Subcutaneous abdominal adipose tissue (tissue), 5 donors: ENCODE results near the gene XPO5.
"Not testable (repeated sequence)": the region's sequence is repeated elsewhere in the genome, so short reads cannot be mapped to it uniquely, and the experiment has no call there.

ENCODE experiments used
- H3K27ac ChIP-seq: one replicate; pipeline ENCODE4 v1.7.0; 2013; ENCODE audit warnings: low read depth, mild to moderate bottlenecking, inconsistent platforms, low read length, moderate library complexity
- H3K27me3 ChIP-seq, 5 donors: one replicate each; pipeline ENCODE4 v1.7.0; 2013; ENCODE audit warnings: low read length in 5 of 5, inconsistent platforms in 1 of 5; ENCODE audit not compliant: control insufficient read depth in 5 of 5, insufficient read depth in 4 of 5
- H3K36me3 ChIP-seq, 5 donors: one replicate each; pipeline ENCODE4 v1.7.0; 2013; ENCODE audit warnings: low read length in 5 of 5; ENCODE audit not compliant: control insufficient read depth in 5 of 5, insufficient read depth in 5 of 5
- H3K4me1 ChIP-seq, 5 donors: one replicate each; pipeline ENCODE4 v1.7.0; 2013; ENCODE audit warnings: low read length in 5 of 5, mild to moderate bottlenecking in 3 of 5, moderate library complexity in 1 of 5; ENCODE audit not compliant: control insufficient read depth in 5 of 5, insufficient read depth in 5 of 5
- H3K4me3 ChIP-seq, 5 donors: one replicate each; pipeline ENCODE4 v1.7.0; 2013; ENCODE audit warnings: low read length in 5 of 5, low read depth in 1 of 5
- H3K9ac ChIP-seq, 5 donors: one replicate each; pipeline ENCODE4 v1.7.0; 2013; ENCODE audit warnings: low read length in 5 of 5, mild to moderate bottlenecking in 4 of 5, moderate library complexity in 3 of 5
- H3K9me3 ChIP-seq, 5 donors: one replicate each; pipeline ENCODE4 v1.7.0; 2013; ENCODE audit warnings: low read length in 5 of 5; ENCODE audit not compliant: control insufficient read depth in 5 of 5
- donor health status: healthy.
- donor health status: healthy.
- donor health status: healthy.
- donor health status: healthy.
- donor health status: healthy.

The XPO5 gene

GRCh38 chr6:43502666-43503065 is 73.2 kb downstream of the XPO5 start:
- Histone ChIP-seq H3K27me3 (peaks cover 0 to 8% (median 2%) of the 10 kb centered on the region in 5 donors), H3K36me3 (peaks cover 2 to 80% (median 76%) of the 10 kb centered on the region in 5 donors), H3K4me1 (peaks cover 0 to 32% (median 9%) of the 10 kb centered on the region in 5 donors)

DNA sequence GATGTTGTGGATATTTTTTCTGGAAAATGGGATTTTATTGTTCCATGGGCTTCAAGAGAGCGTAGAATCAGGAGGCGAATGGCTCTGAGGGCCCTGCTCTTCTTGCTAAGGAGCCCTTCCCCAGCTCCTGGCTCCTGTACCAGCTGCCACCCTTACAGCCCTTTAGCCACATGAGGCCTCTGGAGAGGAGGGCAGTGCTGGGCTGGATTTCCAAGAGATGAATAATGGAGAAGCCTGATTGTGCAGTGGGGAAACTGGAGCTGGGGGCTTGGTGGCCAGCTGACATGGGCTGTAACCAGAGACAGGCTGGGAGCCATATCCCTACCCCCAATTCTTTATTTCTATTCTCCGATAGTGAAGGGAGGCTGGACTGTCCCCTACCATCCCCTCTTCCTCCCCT is 74.9 kb downstream of the XPO5 start:
- H3K27ac ChIP-seq, result no peak overlapping the region
- H3K36me3 ChIP-seq, result peaks cover 2 to 87% (median 81%) of the 10 kb centered on the region in 5 donors
- H3K4me1 ChIP-seq, result peaks cover 0 to 26% (median 4%) of the 10 kb centered on the region in 5 donors
- H3K9me3 ChIP-seq, result no peaks in the 10 kb centered on the region
- no peaks in the 10 kb centered on the region for H3K27me3 ChIP-seq
- H3K4me3 ChIP-seq, result no peak overlapping the region
- no peak overlapping the region for H3K9ac ChIP-seq

More at GRCh38 chr6:43502666-43503065, 73.2 kb downstream of the XPO5 start:
- Histone ChIP-seq H3K4me3 (no peak overlapping the region), H3K9me3 (no peaks in the 10 kb centered on the region), H3K27ac (no peak overlapping the region), H3K9ac (no peak overlapping the region)

GRCh38 chr6:43499028-43499815 is 76.6 kb downstream of the XPO5 start:
- H3K4me3 ChIP-seq, result no peak overlapping the region
- peaks cover 2 to 70% (median 64%) of the 10 kb centered on the region in 5 donors for H3K36me3 ChIP-seq
- no peak overlapping the region for H3K27ac ChIP-seq
- peaks cover 0 to 34% (median 4%) of the 10 kb centered on the region in 5 donors for H3K4me1 ChIP-seq
- no peak overlapping the region for H3K9ac ChIP-seq
- no peaks in the 10 kb centered on the region for H3K9me3 ChIP-seq
- no peaks in the 10 kb centered on the region for H3K27me3 ChIP-seq

GRCh38 chr6:43498291-43498690 is 77.5 kb downstream of the XPO5 start:
- not testable (repeated sequence) for H3K27ac ChIP-seq, H3K4me3 ChIP-seq, H3K27me3 ChIP-seq, H3K9ac ChIP-seq, H3K9me3 ChIP-seq
- peaks cover 2 to 62% (median 58%) of the 10 kb centered on the region in 5 donors for H3K36me3 ChIP-seq
- H3K4me1 ChIP-seq, result peaks cover 0 to 34% (median 4%) of the 10 kb centered on the region in 5 donors

DNA sequence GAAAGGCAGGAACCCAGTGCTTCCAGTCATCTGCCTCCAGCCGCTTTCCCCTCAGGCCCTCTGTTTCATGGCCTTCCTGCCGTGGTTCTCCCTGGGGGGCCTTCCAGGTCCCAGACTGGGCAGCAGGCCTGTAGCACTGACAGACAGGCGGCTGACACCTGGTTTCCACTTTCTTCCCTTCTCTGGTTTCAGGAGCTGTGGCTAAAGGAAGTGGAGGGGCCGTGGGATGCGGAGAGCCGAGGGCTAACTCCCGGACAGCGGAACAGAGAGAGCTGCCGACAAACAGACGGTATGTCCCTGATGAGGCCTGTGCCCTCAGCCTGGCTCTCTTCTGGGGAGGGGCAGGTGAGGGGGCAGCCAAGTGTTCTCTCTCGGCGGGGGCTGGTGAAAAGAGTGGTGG is 78.1 kb downstream of the XPO5 start:
- H3K9ac ChIP-seq, result no peak overlapping the region
- no peaks in the 10 kb centered on the region for H3K9me3 ChIP-seq
- H3K27ac ChIP-seq, result no peak overlapping the region
- H3K36me3 ChIP-seq, result peaks cover 2 to 56% (median 52%) of the 10 kb centered on the region in 5 donors
- H3K27me3 ChIP-seq, result no peaks in the 10 kb centered on the region
- peaks cover 1 to 36% (median 4%) of the 10 kb centered on the region in 5 donors for H3K4me1 ChIP-seq
- no peak overlapping the region for H3K4me3 ChIP-seq

GRCh38 chr6:43497129-43497396 is 78.8 kb downstream of the XPO5 start:
- Histone ChIP-seq H3K9me3 (no peaks in the 10 kb centered on the region), H3K36me3 (peaks cover 2 to 50% (median 46%) of the 10 kb centered on the region in 5 donors), H3K27me3 (no peaks in the 10 kb centered on the region), H3K9ac (no peak overlapping the region), H3K4me1 (peaks cover 5 to 42% (median 10%) of the 10 kb centered on the region in 5 donors), H3K4me3 (no peak overlapping the region), H3K27ac (no peak overlapping the region)

DNA sequence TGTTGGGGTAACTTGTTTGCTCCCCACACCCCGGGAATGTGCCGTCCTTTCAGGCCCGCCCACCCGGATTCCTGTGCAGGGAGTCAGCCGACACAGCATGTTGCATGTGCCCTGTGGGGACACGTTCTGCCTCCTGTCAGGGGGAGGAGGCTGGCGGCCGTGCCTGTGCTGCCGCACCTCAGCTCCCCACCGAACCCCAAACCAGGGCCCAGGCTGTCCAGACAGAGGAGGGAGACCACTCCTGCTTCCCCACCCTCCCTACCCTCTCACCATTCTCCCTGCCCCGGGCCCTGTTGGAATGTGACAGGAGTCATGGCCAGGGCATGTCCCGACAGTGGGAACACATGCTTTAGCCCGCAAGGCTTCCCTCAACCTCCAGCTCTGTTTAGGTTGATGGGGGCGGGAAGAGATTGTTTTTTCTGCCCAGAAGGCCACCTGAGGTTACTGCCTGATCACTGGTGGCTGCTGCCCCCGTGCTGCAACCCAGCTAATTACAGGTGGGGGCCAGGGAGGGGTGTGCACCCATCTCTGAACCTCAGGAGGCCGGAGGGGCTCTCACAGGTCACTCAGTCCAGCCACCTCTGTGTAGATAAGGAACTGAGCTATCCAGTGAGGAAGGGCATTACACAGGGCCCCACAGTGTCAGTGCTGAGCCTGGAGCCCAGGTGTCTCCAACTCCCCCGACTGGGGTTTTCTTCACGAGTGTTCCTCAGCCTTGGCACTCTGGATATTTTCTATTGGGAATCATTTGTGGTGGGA is 79.3 kb downstream of the XPO5 start:
- Histone ChIP-seq H3K27ac (no peak overlapping the region), H3K9me3 (no peaks in the 10 kb centered on the region), H3K4me1 (peaks cover 5 to 46% (median 15%) of the 10 kb centered on the region in 5 donors), H3K4me3 (no peak overlapping the region), H3K27me3 (no peaks in the 10 kb centered on the region), H3K36me3 (peaks cover 2 to 45% (median 41%) of the 10 kb centered on the region in 5 donors), H3K9ac (no peak overlapping the region)

DNA sequence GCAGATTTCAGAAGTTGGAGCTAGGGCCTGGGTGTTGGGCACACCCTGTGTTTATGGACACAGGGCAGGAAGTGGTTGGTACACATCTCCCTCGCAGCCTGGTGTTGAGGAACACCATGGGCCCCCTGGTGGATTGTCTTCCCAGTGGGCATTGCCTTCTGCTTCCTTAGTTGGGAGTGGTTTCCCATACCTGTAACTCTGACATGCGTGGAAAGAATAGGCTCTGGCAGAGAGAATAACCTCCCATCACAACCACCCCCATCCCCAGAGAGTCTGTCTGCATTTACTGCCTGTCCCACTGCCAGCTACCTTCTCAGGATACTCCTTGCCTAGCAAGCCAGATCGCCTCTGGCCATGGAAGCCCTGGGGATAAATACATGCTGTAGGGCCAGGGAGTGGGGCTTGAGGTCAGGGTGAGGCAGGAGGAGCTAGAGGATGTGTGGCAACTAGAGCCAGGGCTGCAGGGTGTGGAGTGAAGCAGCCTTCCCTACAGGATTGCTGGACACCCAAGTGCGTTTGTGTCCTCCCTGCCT is 80.4 kb downstream of the XPO5 start:
- H3K4me3 ChIP-seq, result no peak overlapping the region
- peaks cover 5 to 46% (median 15%) of the 10 kb centered on the region in 5 donors for H3K4me1 ChIP-seq
- no peak overlapping the region for H3K9ac ChIP-seq
- H3K36me3 ChIP-seq, result peaks cover 2 to 35% (median 31%) of the 10 kb centered on the region in 5 donors
- no peaks in the 10 kb centered on the region for H3K27me3 ChIP-seq
- no peaks in the 10 kb centered on the region for H3K9me3 ChIP-seq
- no peak overlapping the region for H3K27ac ChIP-seq

- no peak overlapping the region for H3K27ac ChIP-seq
- peaks cover 5 to 40% (median 14%) of the 10 kb centered on the region in 5 donors for H3K4me1 ChIP-seq
- H3K27me3 ChIP-seq, result no peaks in the 10 kb centered on the region
- H3K36me3 ChIP-seq, result peaks cover 2 to 31% (median 29%) of the 10 kb centered on the region in 5 donors
- no peak overlapping the region for H3K4me3 ChIP-seq
- no peaks in the 10 kb centered on the region for H3K9me3 ChIP-seq
- H3K9ac ChIP-seq, result no peak overlapping the region
Observed at GRCh38 chr6:43494766-43495165, 81.1 kb downstream of the XPO5 start.

DNA sequence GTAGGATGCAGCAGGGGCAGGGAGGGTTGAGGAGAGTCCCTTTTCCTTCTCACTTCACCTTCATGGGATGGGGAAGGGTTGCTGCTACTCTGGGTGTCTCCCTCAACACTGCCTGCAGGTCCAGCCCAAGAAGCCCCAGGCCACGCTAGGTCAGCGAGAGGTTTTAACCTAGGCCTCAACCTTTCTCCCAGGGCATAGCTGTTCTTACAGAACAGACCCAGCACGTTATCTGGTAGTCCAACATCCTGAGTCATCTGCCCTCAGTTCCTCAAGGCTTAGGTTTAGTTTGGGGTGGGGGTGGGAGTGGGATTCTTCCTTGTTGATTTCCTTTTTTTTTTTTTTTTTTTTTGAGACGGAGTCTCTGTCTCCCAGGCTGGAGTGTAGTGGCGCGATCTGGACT is 81.5 kb downstream of the XPO5 start:
- no peak overlapping the region for H3K4me3 ChIP-seq
- H3K4me1 ChIP-seq, result peaks cover 5 to 35% (median 12%) of the 10 kb centered on the region in 5 donors
- H3K9me3 ChIP-seq, result no peaks in the 10 kb centered on the region
- no peaks in the 10 kb centered on the region for H3K27me3 ChIP-seq
- no peak overlapping the region for H3K9ac ChIP-seq
- H3K36me3 ChIP-seq, result peaks cover 0 to 31% (median 26%) of the 10 kb centered on the region in 5 donors
- H3K27ac ChIP-seq, result no peak overlapping the region
